ENCODE data around the gene GMNC.
A peak's percentile ranks its signal among the peaks of the same experiment; 100 is the strongest.

GRCh38 chr3:190807719-190808375 is 54.6 kb downstream of the GMNC start:
- TF ChIP-seq ARNT (IDR thresholded peaks at IDR 0.05) (no peak), FOXM1 (IDR thresholded peaks at IDR 0.05; ENCODE audit: borderline replicate concordance) (no peak), ELF4 (IDR thresholded peaks at IDR 0.05) (no peak), SP1 (IDR thresholded peaks at IDR 0.05) (no peak), ZNF384 (IDR thresholded peaks at IDR 0.05) (no peak), SUZ12 (IDR thresholded peaks at IDR 0.05) (no peak), PKNOX1 (IDR thresholded peaks at IDR 0.05) (peak; percentile 53; the same call in 1 of the 2 replicates)

Data from HEK293T (cell line).